ENCODE results near the gene PDE6B. TPM values are rescaled to one million over a fixed set of nuclear protein-coding genes. Genes with fewer than 3 reads are reported as not detected.
A peak's percentile ranks its signal among the peaks of the same experiment; 100 is the strongest.

Gene PDE6B
- total and polyA plus RNA-seq, 10 donors = 4.4 to 19.8 (median 11.8) TPM

DNA sequence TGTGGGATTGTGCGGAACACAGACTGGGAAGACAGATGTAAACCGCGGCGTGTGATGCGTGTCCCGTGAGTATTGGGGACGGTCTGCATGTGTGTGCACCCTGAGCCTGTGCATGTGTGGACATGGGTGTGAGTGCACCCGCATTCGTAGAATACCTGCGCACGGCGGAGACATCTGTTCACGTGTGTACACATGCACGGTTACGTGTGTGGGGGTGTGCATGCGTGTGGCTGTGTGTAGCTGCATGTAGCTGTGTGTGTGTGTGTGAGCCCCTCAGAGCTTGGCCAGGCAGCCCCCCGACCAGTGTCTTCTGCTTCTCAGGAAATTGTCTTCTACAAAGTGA lies 29.1 kb downstream of the PDE6B start:
- Histone ChIP-seq H3K4me3 (no peak overlapping the region), H3K36me3 (no peaks in the 10 kb centered on the region), H3K9me3 (no peaks in the 10 kb centered on the region), H3K4me1 (no peaks in the 10 kb centered on the region), H3K27me3 (replicated peaks in 1 of 7) (peaks cover 0 to 34% (median 6%) of the 10 kb centered on the region in 7 donors), H3K27ac (no peak overlapping the region)
- intact Hi-C loops (cut with DNase I; ENCODE audit: low total_unique reads) = no loop called here
- TF ChIP-seq POLR2A (IDR thresholded peaks at IDR 0.05) (no peak), CTCF (IDR thresholded peaks at IDR 0.05 in 8 of 11, conservative IDR thresholded peaks at IDR 0.05 in 3 of 11) (no peak), POLR2AphosphoS5 (IDR thresholded peaks at IDR 0.05) (no peak)
- 93 to 96% (median 95%) methylated on average over 15 to 17 of the region's 17 CpGs for WGBS, 5 donors
- DNase-seq = peak; percentile 67

DNA sequence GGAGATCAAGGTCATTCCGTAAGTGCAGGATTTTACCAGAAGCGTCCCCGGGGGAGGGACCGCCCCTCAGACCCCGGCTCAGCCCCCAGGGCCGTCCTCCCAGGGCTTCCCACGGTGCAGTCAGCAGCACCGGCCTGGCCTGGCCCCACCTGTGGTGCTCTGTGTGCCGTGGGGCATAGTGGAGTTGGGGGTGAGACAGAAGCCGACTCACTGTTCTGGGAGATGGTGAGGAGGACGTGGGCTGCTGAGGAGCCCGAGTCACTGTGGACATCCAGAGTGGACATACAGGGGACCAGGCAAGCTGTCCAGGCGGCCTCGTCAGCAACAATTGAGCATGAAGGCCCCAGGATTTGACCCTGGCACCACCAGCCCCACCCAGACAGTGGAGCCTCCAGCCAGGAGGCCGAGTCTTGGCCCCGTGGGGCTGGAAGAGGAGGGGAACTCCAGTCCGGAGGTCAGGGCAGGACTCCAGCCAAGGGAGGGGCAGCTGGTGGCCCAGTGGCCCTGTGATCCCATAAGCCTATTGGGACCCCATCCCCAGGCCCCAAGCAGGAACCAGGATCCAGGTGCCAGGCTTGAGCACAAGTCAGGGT lies 29.6 kb downstream of the PDE6B start:
- Histone ChIP-seq H3K27me3 (replicated peaks in 1 of 7) (peaks cover 0 to 29% (median 3%) of the 10 kb centered on the region in 7 donors), H3K4me1 (no peaks in the 10 kb centered on the region), H3K9me3 (no peaks in the 10 kb centered on the region), H3K27ac (no peak overlapping the region), H3K36me3 (no peaks in the 10 kb centered on the region), H3K4me3 (no peak overlapping the region)
- intact Hi-C loops (cut with DNase I; ENCODE audit: low total_unique reads) = no loop called here
- 58 to 76% (median 62%) methylated on average over 8 to 17 of the region's 17 CpGs for WGBS, 5 donors
- peak; percentile 65 for DNase-seq
- peak in 1 of 3 donors; percentile 8 for TF ChIP-seq POLR2AphosphoS5 (IDR thresholded peaks at IDR 0.05)
- no peak for TF ChIP-seq POLR2A (IDR thresholded peaks at IDR 0.05)
- TF ChIP-seq CTCF (IDR thresholded peaks at IDR 0.05 in 8 of 11, conservative IDR thresholded peaks at IDR 0.05 in 3 of 11) = no peak

- no peak overlapping the region for H3K4me3 ChIP-seq
- no peaks in the 10 kb centered on the region for H3K9me3 ChIP-seq
- no peaks in the 10 kb centered on the region for H3K4me1 ChIP-seq
- TF ChIP-seq POLR2AphosphoS5 (IDR thresholded peaks at IDR 0.05) = no peak
- no peak for TF ChIP-seq POLR2A (IDR thresholded peaks at IDR 0.05)
- TF ChIP-seq CTCF (IDR thresholded peaks at IDR 0.05 in 8 of 11, conservative IDR thresholded peaks at IDR 0.05 in 3 of 11) = no peak
- H3K27me3 ChIP-seq (replicated peaks in 1 of 7) = peaks cover 0 to 22% (median 1%) of the 10 kb centered on the region in 7 donors
- intact Hi-C loops (cut with DNase I; ENCODE audit: low total_unique reads) = no loop called here
- H3K36me3 ChIP-seq = no peaks in the 10 kb centered on the region
- no peak overlapping the region for H3K27ac ChIP-seq
- DNase-seq = peak; percentile 73
- 65 to 82% (median 74%) methylated on average over 22 to 26 of the region's 26 CpGs for WGBS, 5 donors
Observed at GRCh38 chr4:655464-656151, 30.2 kb downstream of the PDE6B start.
